HepG2 (cell line): ENCODE measurements around the gene SFTPB. TPM values are rescaled to one million over a fixed set of nuclear protein-coding genes. Genes with fewer than 3 reads are reported as not detected.

Source experiments
- ATAC-seq: fragments of 200-7000 bp; cut with Tn5 transposase; 3 replicates; pipeline ENCODE4 v1.9.1; 2020; ENCODE audit warnings: mild to moderate bottlenecking, moderate library complexity
- BruUV-seq: library from RNA; stranded (reverse); fragments of 400-500 nt; replicated peaks from 2 replicates; lab custom pipeline; 2021; lab: Mats Ljungman, UMichigan
- CTCF ChIA-PET: fragments of 300-600 bp; formaldehyde crosslinking; extraction: SDS; loops from one replicate; lab custom pipeline; 2021; ENCODE audit warnings: low total read pairs, inconsistent platforms, low intra/inter-chr PET ratio; lab: Yijun Ruan, JAX
- POLR2A ChIA-PET: fragments of 350-600 bp; sonication (Branson Sonifier 250); formaldehyde crosslinking; loops from one replicate; lab custom pipeline; 2020; ENCODE audit warnings: antibody characterized with exemption, inconsistent platforms; lab: Yijun Ruan, JAX
- DNase-seq: peaks from one replicate; pipeline ENCODE4 v3.0.0-alpha.2; 2015; ENCODE audit warnings: low spot score
- FAIRE-seq: peaks from 3 replicates; lab custom pipeline; 2011; peaks lifted over from hg19 to GRCh38; lab: Jason Lieb, UNC
- H2AFZ ChIP-seq: one replicate; pipeline ENCODE4 v1.6.1; 2011; ENCODE audit warnings: low read length, inconsistent platforms
- H3K27ac ChIP-seq: fragments of 300-600 bp; 3 replicates; pipeline ENCODE4 v1.8.0; 2011; ENCODE audit warnings: mixed run types, mild to moderate bottlenecking, mixed read lengths, low read length, inconsistent platforms; ENCODE audit not compliant: insufficient read depth; ENCODE audit errors: extremely low read length
- H3K27me3 ChIP-seq, 2 experiments: fragments of 200-600 bp in 1 of 2; 2 replicates in 1 of 2; 3 replicates in 1 of 2; pipeline versions ENCODE4 v1.6.0 to v1.8.0; 2011; ENCODE audit warnings: low read length in 2 of 2, mild to moderate bottlenecking in 2 of 2, moderate library complexity in 2 of 2, inconsistent platforms in 1 of 2; ENCODE audit not compliant: insufficient read depth in 2 of 2, control insufficient read depth in 1 of 2
- H3K36me3 ChIP-seq, 2 experiments: fragments of 200-600 bp in 1 of 2; replicated peaks in 1 of 2; 2 replicates in 1 of 2; 3 replicates in 1 of 2; pipeline versions ENCODE4 v1.5.1 to v1.8.0; 2011; ENCODE audit warnings: low read length in 2 of 2, inconsistent platforms in 1 of 2; ENCODE audit not compliant: insufficient read depth in 2 of 2, control insufficient read depth in 1 of 2
- H3K4me1 ChIP-seq: 2 replicates; pipeline ENCODE4 v1.5.1; 2012; ENCODE audit warnings: low read length, inconsistent platforms; ENCODE audit not compliant: insufficient read depth
- H3K4me2 ChIP-seq: 2 replicates; pipeline ENCODE4 v1.6.0; 2011; ENCODE audit warnings: low read depth, low read length, inconsistent platforms
- H3K4me3 ChIP-seq, 3 experiments: fragments of 200-600 bp in 1 of 3; sonication (generic), shearing (Covaris generic) in 1 of 3; replicated peaks in 1 of 3; 2 replicates each; pipeline ENCODE4 v1.5.1; 2011 to 2016; ENCODE audit warnings: low read length in 3 of 3, inconsistent platforms in 2 of 3, low read depth in 2 of 3, mild to moderate bottlenecking in 2 of 3, control low read depth in 1 of 3, mixed read lengths in 1 of 3; ENCODE audit not compliant: insufficient read depth in 1 of 3
- H3K79me2 ChIP-seq: one replicate; pipeline ENCODE4 v1.6.1; 2011; ENCODE audit warnings: low read length, inconsistent platforms; ENCODE audit not compliant: insufficient read depth
- H3K9ac ChIP-seq: 2 replicates; pipeline ENCODE4 v1.6.0; 2011; ENCODE audit warnings: mild to moderate bottlenecking, low read depth, low read length, inconsistent platforms; ENCODE audit not compliant: insufficient read depth
- H3K9me3 ChIP-seq: 2 replicates; pipeline ENCODE4 v1.5.1; 2012; ENCODE audit warnings: mild to moderate bottlenecking, low read length
- H4K20me1 ChIP-seq: 2 replicates; pipeline ENCODE4 v1.6.0; 2011; ENCODE audit warnings: inconsistent platforms, mild to moderate bottlenecking, low read length, moderate library complexity; ENCODE audit not compliant: insufficient read depth
- AHR ChIP-seq: IDR thresholded peaks from 2 replicates; pipeline ENCODE4 v1.6.1; 2018; ENCODE audit warnings: missing genetic modification reagents, missing compliant biosample characterization
- DNMT3B ChIP-seq: conservative IDR thresholded peaks from 2 replicates; pipeline ENCODE4 v1.6.1; 2016; ENCODE audit warnings: missing biosample characterization, control low read depth
- FLYWCH1 ChIP-seq: sonication (generic); formaldehyde crosslinking; IDR thresholded peaks from 2 replicates; pipeline ENCODE4 v1.8.1; 2023; ENCODE audit warnings: mild to moderate bottlenecking, missing genetic modification reagents
- KDM4B ChIP-seq: sonication (generic); formaldehyde crosslinking; IDR thresholded peaks from 2 replicates; pipeline ENCODE4 v1.4.0; 2020; ENCODE audit warnings: missing genetic modification reagents
- NR2F2 ChIP-seq: IDR thresholded peaks from 2 replicates; pipeline ENCODE4 v1.6.1; 2012; ENCODE audit warnings: low read depth, inconsistent platforms, borderline replicate concordance
- RBFOX2 ChIP-seq: fragments of 200-400 bp; formaldehyde crosslinking; IDR thresholded peaks from 2 replicates; pipeline ENCODE4 v1.6.1; 2017; ENCODE audit warnings: low read depth, mild to moderate bottlenecking, low read length
- SRSF1 ChIP-seq: fragments of 200-400 bp; formaldehyde crosslinking; optimal IDR thresholded peaks from 2 replicates; pipeline ENCODE3; 2017; ENCODE audit warnings: mild to moderate bottlenecking, low read depth, low read length, moderate library complexity
- TBL1XR1 ChIP-seq: fragments of 150-350 bp; IDR thresholded peaks from 2 replicates; pipeline ENCODE4 v1.6.1; 2014; ENCODE audit warnings: borderline replicate concordance, low read length; ENCODE audit not compliant: partially characterized antibody
- TBP ChIP-seq: sonication (generic); formaldehyde crosslinking; IDR thresholded peaks from 2 replicates; pipeline ENCODE4 v1.5.0; 2020; ENCODE audit warnings: missing genetic modification reagents
- THAP11 ChIP-seq: IDR thresholded peaks from 2 replicates; pipeline ENCODE4 v1.6.1; 2016; ENCODE audit warnings: missing biosample characterization, missing genetic modification reagents
- ZNF180 ChIP-seq: sonication (generic); formaldehyde crosslinking; IDR thresholded peaks from 2 replicates; pipeline ENCODE4 v1.4.0; 2020; ENCODE audit warnings: low read depth, missing genetic modification reagents, borderline replicate concordance
- ZNF256 ChIP-seq: sonication (generic); formaldehyde crosslinking; conservative IDR thresholded peaks from 2 replicates; pipeline ENCODE4 v1.4.0; 2020; ENCODE audit warnings: missing genetic modification reagents
- ZNF430 ChIP-seq: sonication (generic); formaldehyde crosslinking; IDR thresholded peaks from 2 replicates; pipeline ENCODE4 v1.9.0; 2021; ENCODE audit warnings: mild to moderate bottlenecking, missing genetic modification reagents
- ZNF672 ChIP-seq: sonication (generic); formaldehyde crosslinking; IDR thresholded peaks from 2 replicates; pipeline ENCODE4 v1.8.1; 2022; ENCODE audit warnings: missing genetic modification reagents
- ZNF766 ChIP-seq: sonication (generic); formaldehyde crosslinking; IDR thresholded peaks from 2 replicates; pipeline ENCODE4 v1.5.0; 2020; ENCODE audit warnings: missing genetic modification reagents, borderline replicate concordance
- ZNF784 ChIP-seq: sonication (generic); formaldehyde crosslinking; IDR thresholded peaks from 2 replicates; pipeline ENCODE4 v1.5.1; 2020; ENCODE audit warnings: missing genetic modification reagents, mild to moderate bottlenecking, borderline replicate concordance
- WGBS: methylation state at CpG from one replicate; pipeline ENCODE4 v1.1.6; 2017; ENCODE audit warnings: low lambda C conversion rate; 5-methylcytosine and 5-hydroxymethylcytosine counted together
- in situ Hi-C: cut with HindIII; loops from 2 replicates; pipeline ENCODE4 v1.10.0; 2017; ENCODE audit warnings: low pct_unique_long_range_greater_than_20kb; ENCODE audit not compliant: extremely low pct_ligation_motif_present
- intact Hi-C: fragments of 100-400 bp; cut with micrococcal nuclease; formaldehyde crosslinking; loops from one replicate; pipeline ENCODE4 v1.10.0; 2022; ENCODE audit not compliant: unreplicated experiment
- polyA plus RNA-seq, 8 experiments: library from polyadenylated mRNA; depleted of rRNA in 3 of 8; stranded (reverse) in 7 of 8; unstranded in 1 of 8; fragments of >200 nt; fragmentation: Illumina TruSeq in 4 of 8; extraction: Trizol in 4 of 8; gene quantifications; 2 replicates each; pipeline versions ENCODE4 v1.2.1 to v1.2.3, GENCODE V29; 2011 to 2016; ENCODE audit warnings: low read depth in 4 of 8, missing spikeins in 1 of 8, mixed read lengths in 1 of 8; ENCODE audit not compliant: insufficient read depth in 1 of 8
- total RNA-seq, 5 experiments: library from RNA; depleted of rRNA; stranded (reverse); fragments of >200 nt; fragmentation: Illumina TruSeq; extraction: Trizol; gene quantifications; 2 replicates each; pipeline ENCODE4 v1.2.3, GENCODE V29; 2016; ENCODE audit warnings: low read depth in 1 of 5

Gene SFTPB
- total and polyA plus RNA-seq, 2 of the 13 experiments (the other 11 are each of a cell fraction or from before 2014, with no cell fraction given): not detected

GRCh38 chr2:85712336-85712735 is 44.3 kb upstream of the SFTPB start (continued):
- TF ChIP-seq SRSF1 (no peak), TBP (CRISPR knock-in tag) (no peak), ZNF672 (CRISPR knock-in tag) (no peak), AHR (CRISPR knock-in tag) (no peak), ZNF766 (CRISPR knock-in tag) (no peak)

DNA sequence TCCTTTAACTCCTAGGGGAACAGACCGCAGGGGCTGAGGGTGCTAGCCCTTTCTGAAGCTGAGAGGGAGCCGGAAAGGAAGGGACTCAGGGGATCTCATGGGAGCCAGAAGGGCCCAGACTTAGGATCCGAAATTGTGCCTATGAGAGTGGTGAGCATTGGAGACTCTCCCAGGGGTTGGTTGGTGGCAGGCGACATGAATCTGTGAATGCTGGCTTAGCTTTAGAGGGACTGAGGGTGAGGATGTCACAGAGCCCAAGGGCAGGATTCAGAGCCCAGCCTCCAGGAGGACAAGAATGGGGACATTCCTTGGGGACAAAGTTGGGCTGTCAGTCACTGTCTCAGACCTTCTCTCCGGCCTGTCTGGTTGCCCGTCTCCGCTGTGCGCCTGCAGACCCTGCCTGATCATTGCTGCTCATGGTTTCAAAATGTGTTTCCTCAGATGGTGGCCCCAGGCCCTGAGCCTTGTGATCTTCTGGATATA is 43.6 kb upstream of the SFTPB start:
- DNase-seq: no peak
- Histone ChIP-seq H3K27ac (no peak overlapping the region), H3K4me2 (no peak overlapping the region), H2AFZ (no peak overlapping the region), H3K36me3 (no peaks in the 10 kb centered on the region), H3K4me3 (no peak overlapping the region), H4K20me1 (no peaks in the 10 kb centered on the region), H3K9ac (no peak overlapping the region), H3K27me3 (peaks cover 13 to 61% of the 10 kb centered on the region in 2 experiments; a peak in 4 of 5 replicates), H3K9me3 (no peaks in the 10 kb centered on the region), H3K4me1 (peaks cover 11% of the 10 kb centered on the region), H3K79me2 (no peaks in the 10 kb centered on the region)
- POLR2A ChIA-PET: no interaction called here
- CTCF ChIA-PET: no interaction called here
- WGBS: 71% methylated on average over 8 of the region's 8 CpGs
- no peak for ATAC-seq
- in situ Hi-C loops: loop anchor here (5.0 kb wide), 1 partner anchor 34 kb away; no protein-coding TSS in a partner anchor
- intact Hi-C loops: no loop called here
- no TSS peak for BruUV-seq
- no peak for TF ChIP-seq ZNF430 (CRISPR knock-in tag)
- TF ChIP-seq FLYWCH1 (CRISPR knock-in tag): no peak
- TF ChIP-seq DNMT3B: no peak
- no peak for TF ChIP-seq RBFOX2
- TF ChIP-seq AHR (CRISPR knock-in tag): no peak
- no peak for TF ChIP-seq ZNF180 (CRISPR knock-in tag)
- no peak for TF ChIP-seq ZNF672 (CRISPR knock-in tag)
- TF ChIP-seq ZNF256: no peak
- TF ChIP-seq THAP11 (CRISPR knock-in tag): no peak
- TF ChIP-seq ZNF784: no peak
- no peak for TF ChIP-seq TBL1XR1
- TF ChIP-seq KDM4B (CRISPR knock-in tag): no peak
- no peak for TF ChIP-seq NR2F2
- no peak for FAIRE-seq
